H1 (cell line): Measurements from ENCODE around the gene PPP6R1. TPM values are rescaled to one million over a fixed set of nuclear protein-coding genes. Genes with fewer than 3 reads are reported as not detected.

Experiments
- ASH2L ChIP-seq: fragments of 200-600, 300-600 bp; sonication (generic); IDR thresholded peaks from one replicate; pipeline ENCODE4 v1.7.1; 2017; ENCODE audit warnings: low read length
- HDAC2 ChIP-seq, 2 experiments: fragments of 300-600 bp in 1 of 2; sonication (generic) in 1 of 2; IDR thresholded peaks; 2 replicates each; pipeline ENCODE4 v1.6.1; 2011 to 2012; ENCODE audit warnings: low read depth in 2 of 2, low read length in 2 of 2, mild to moderate bottlenecking in 2 of 2, moderate library complexity in 2 of 2, borderline replicate concordance in 1 of 2, inconsistent platforms in 1 of 2
- JUN ChIP-seq: IDR thresholded peaks from 2 replicates; pipeline ENCODE4 v1.6.1; 2011; ENCODE audit warnings: low read depth, mild to moderate bottlenecking, improper control_type of control experiment, low read length
- MAFK ChIP-seq: IDR thresholded peaks from 2 replicates; pipeline ENCODE4 v1.6.1; 2012; ENCODE audit warnings: low read depth, mild to moderate bottlenecking, improper control_type of control experiment, low read length
- NANOG ChIP-seq: IDR thresholded peaks from 2 replicates; pipeline ENCODE4 v1.6.1; 2011; ENCODE audit warnings: low read length, low read depth, mild to moderate bottlenecking, inconsistent platforms; ENCODE audit not compliant: insufficient read depth, poor library complexity, severe bottlenecking
- RAD21 ChIP-seq, 2 experiments: IDR thresholded peaks in 1 of 2; conservative IDR thresholded peaks in 1 of 2; 2 replicates each; pipeline ENCODE4 v1.6.1; 2011; ENCODE audit warnings: low read depth in 2 of 2, low read length in 2 of 2, improper control_type of control experiment in 1 of 2, inconsistent platforms in 1 of 2, mild to moderate bottlenecking in 1 of 2, moderate library complexity in 1 of 2
- SP2 ChIP-seq: IDR thresholded peaks from 2 replicates; pipeline ENCODE4 v1.6.1; 2012; ENCODE audit warnings: mild to moderate bottlenecking, low read length, inconsistent platforms
- TAF1 ChIP-seq: IDR thresholded peaks from 2 replicates; pipeline ENCODE4 v1.6.1; 2011; ENCODE audit warnings: mild to moderate bottlenecking, low read depth, low read length
- TBP ChIP-seq: IDR thresholded peaks from 2 replicates; pipeline ENCODE4 v1.6.1; 2011; ENCODE audit warnings: low read depth, low read length, improper control_type of control experiment
- polyA plus RNA-seq, 7 experiments: library from polyadenylated mRNA; depleted of rRNA in 3 of 7; stranded (reverse) in 5 of 7; unstranded in 2 of 7; fragments of >200 nt in 5 of 7; fragments of 200-250 nt in 2 of 7; gene quantifications; 1 replicate in 5 of 7; 2 replicates in 1 of 7; 4 replicates in 1 of 7; pipeline versions ENCODE4 v1.2.1 to v1.2.3, GENCODE V29; 2011 to 2013; ENCODE audit warnings: missing spikeins in 2 of 7, mixed read lengths in 2 of 7
- total RNA-seq: library from RNA; stranded (reverse); fragmentation: NEBNext Ultra II Directional; extraction: Animal tissue kit (Norgen Biotek cat#: 25700); gene quantifications from 2 replicates; pipeline ENCODE4 v1.2.1, GENCODE V29; 2021

The PPP6R1 gene
- total and polyA plus RNA-seq, 2 of the 8 experiments (the other 6 are each of a cell fraction or from before 2014, with no cell fraction given), result 36.4 to 74.4 TPM

DNA sequence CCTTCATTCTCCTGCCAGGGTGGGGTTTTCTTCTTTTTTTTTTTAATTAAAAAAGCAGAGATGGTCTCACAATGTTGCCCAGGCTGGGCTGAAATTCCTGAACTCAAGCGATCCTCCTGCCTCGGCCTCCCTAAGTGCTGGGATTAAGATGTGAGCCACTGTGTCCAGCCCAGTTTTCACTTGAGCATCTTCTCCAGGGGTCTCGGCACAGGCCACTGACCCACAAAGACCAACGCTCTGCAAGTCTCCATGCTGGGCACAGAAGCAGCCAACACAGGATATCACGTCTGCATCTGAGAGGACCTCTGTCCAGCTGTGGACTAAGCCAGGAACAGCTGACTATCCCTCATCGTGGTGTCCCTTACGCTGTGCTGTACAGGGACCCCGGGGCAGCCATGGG, 20.8 kb downstream of the PPP6R1 start (continued):
- TF ChIP-seq HDAC2 (IDR thresholded peaks at IDR 0.05; ENCODE audit: borderline replicate concordance in 1 of 2, low read depth in 2 of 2, low read length in 2 of 2) (no peak), JUN (no peak), MAFK (no peak), TBP (no peak), ASH2L (no peak), SP2 (no peak), RAD21 (IDR thresholded peaks at IDR 0.05 in 1 of 2, conservative IDR thresholded peaks at IDR 0.05 in 1 of 2; ENCODE audit: low read depth in 2 of 2, low read length in 2 of 2) (no peak), TAF1 (no peak), NANOG (no peak)
- TF ChIP-seq, all 59 proteins: peak for 0
